Measurements from ENCODE around the gene CLN3.
"Not testable (repeated sequence)": the region's sequence is repeated elsewhere in the genome, so short reads cannot be mapped to it uniquely, and the experiment has no call there.

Gene CLN3

DNA sequence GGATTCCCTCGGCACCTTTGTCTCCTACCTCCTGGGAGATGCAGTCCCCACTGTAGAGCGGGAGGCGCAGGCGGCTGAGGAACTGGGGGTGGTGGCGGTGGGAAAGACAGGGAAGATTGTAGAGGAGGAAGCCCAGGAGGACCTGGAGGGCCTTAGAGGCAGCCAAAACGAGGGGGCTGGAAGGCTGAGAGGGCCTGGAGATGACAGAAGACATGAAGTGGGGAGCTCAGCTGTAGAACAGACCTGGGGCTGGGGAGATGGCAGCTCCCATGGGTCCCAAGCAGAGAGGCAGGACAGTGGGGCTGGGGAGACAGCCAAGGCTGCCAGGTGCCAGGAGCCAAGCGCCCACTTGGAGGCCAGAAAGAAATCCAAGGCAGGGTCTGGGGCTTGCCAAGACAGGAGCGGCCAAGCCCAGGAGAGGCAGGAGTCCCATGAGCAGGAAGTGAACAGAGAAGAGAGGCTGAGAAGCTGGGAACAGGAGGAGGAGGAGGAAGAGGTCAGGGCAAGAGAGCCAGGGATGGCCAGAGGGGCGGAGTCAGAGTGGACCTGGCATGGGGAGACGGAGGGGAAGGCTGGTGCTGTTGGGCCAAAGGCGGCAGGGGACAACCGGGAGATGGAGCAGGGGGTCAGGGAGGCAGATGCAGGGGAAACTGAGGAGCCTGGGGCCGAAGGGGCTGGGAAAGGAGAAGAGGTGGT lies 3.4 kb upstream of the CLN3 start:
- no peak for TF ChIP-seq ZFX (IDR thresholded peaks at IDR 0.05)
- TF ChIP-seq, protein P1, sequence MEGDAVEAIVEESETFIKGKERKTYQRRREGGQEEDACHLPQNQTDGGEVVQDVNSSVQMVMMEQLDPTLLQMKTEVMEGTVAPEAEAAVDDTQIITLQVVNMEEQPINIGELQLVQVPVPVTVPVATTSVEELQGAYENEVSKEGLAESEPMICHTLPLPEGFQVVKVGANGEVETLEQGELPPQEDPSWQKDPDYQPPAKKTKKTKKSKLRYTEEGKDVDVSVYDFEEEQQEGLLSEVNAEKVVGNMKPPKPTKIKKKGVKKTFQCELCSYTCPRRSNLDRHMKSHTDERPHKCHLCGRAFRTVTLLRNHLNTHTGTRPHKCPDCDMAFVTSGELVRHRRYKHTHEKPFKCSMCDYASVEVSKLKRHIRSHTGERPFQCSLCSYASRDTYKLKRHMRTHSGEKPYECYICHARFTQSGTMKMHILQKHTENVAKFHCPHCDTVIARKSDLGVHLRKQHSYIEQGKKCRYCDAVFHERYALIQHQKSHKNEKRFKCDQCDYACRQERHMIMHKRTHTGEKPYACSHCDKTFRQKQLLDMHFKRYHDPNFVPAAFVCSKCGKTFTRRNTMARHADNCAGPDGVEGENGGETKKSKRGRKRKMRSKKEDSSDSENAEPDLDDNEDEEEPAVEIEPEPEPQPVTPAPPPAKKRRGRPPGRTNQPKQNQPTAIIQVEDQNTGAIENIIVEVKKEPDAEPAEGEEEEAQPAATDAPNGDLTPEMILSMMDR (conservative IDR thresholded peaks at IDR 0.05) = no peak
- H3K27ac ChIP-seq = no peak overlapping the region

DNA sequence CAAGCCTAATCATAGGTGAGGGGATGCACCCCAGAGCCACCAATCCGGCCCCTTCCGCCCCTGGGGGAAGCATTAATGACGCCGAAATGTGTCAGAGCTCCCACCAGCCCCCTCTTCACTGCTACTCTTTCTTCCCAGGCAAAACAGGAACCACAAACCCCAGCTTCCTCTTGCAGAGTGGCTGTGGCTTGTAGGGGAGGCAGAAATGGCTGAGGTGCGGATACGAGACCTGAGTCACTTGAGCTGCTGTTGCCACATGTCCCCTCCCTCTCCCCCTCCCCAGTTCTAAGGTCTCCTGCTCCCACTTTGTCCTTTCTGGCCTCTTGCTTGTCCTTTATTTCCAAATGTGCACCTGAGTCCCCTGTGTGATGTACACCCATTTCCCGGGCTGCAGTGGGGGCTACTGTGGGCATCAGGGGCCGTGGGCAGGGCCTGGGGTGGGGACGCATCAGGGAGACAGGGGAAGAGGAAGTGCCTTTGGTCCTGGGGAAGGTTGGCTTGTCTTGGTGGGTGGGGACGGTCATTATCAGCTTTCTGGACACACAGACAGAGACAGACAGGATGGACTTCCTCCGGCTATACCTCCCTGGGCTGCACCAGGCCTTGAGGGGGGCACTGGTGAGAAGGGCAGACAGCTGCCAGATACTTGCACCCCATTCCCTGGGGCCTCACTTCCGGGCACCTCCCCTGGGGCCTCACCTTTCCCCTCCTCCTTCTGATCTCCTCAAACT lies 2.4 kb upstream of the CLN3 start, which contains the start of gene APOBR:
APOBR (plus strand) TSS at position 523 of the 731 bp plus-strand sequence; CDS start at position 562, 39 bp downstream.
- no peak for TF ChIP-seq ZFX (IDR thresholded peaks at IDR 0.05)
- TF ChIP-seq, protein P1 (conservative IDR thresholded peaks at IDR 0.05) = no peak

DNA sequence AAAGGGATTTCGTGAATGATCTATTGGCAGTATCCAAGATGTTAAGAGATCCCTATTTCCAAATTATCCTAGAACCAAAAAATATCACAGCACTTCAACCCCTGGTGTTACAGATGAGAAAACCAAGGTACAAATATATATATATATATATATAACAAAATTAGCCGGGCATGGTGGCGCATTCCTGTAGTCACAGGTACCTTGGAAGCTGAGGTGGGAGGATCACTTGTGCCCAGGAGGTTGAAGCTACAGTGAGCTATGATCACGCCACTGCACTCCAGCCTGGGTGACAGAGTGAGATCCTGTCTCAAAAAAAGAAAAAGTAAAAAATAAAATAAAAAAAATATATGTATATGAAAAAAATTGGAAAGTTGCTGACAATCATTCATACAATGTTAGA lies 637 bp upstream of the CLN3 start:
- peak overlapping the region; percentile 88 for H3K27ac ChIP-seq
- TF ChIP-seq ZFX (IDR thresholded peaks at IDR 0.05) = no peak

More for the DNA sequence above, 2.4 kb upstream of the CLN3 start, which contains the start of gene APOBR:
- H3K27ac ChIP-seq = no peak within 1 kb of the TSS

- TF ChIP-seq, protein P1 (conservative IDR thresholded peaks at IDR 0.05) = no peak; the same call in 1 of the 2 replicates
- no peak for TF ChIP-seq ZFX (IDR thresholded peaks at IDR 0.05)
- peak overlapping the region; percentile 88 for H3K27ac ChIP-seq
These were observed 474 bp downstream of the CLN3 start for GRCh38 chr16:28491230-28491969.

GRCh38 chr16:28486266-28486665 lies 5.6 kb downstream of the CLN3 start:
- no peak for TF ChIP-seq ZFX (IDR thresholded peaks at IDR 0.05)
- TF ChIP-seq, protein P1 (conservative IDR thresholded peaks at IDR 0.05) = no peak
- H3K27ac ChIP-seq = no peak overlapping the region

GRCh38 chr16:28483361-28483760 lies 8.5 kb downstream of the CLN3 start:
- H3K27ac ChIP-seq = not testable (repeated sequence)

DNA sequence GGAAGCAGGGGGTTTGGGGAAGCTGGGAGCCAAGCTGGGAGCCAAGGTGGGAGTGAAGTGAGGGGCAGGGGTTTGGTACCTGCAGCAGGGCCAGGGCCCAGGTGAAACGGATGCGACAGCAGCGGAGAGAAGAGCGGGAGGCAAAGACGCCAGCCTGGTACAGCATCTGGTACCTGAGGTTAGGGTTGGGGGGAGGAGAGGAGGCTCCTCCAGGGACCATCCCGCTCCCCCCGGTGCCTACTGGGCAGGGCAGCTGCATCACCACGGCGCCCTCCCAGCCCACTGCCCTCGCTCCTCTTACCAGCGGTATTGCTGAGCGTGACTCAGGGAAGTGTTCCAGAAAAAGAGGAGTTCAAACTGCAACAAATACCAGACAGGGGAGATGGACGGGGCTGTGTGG lies 9.8 kb downstream of the CLN3 start:
- no peak for TF ChIP-seq ZFX (IDR thresholded peaks at IDR 0.05)
- TF ChIP-seq, protein P1 (conservative IDR thresholded peaks at IDR 0.05) = no peak
- no peak overlapping the region for H3K27ac ChIP-seq

All from C4-2B (cell line).